ENCODE results near the gene CXXC1. TPM values are rescaled to one million over a fixed set of nuclear protein-coding genes. Genes with fewer than 3 reads are reported as not detected.
A peak's percentile ranks its signal among the peaks of the same experiment; 100 is the strongest.

Gene CXXC1
- total RNA-seq, 4 donors from 2014 or later = 85.6 to 261 (median 130) TPM

GRCh38 chr18:50281295-50281971 is 6.1 kb downstream of the CXXC1 start, which contains the start of gene MBD1:
TSS of gene MBD1 (minus strand) at chr18:50281523. CDS start at chr18:50279992, 1,531 bp downstream.
- DNase-seq = peak; percentile 95 to 98 (median 97)
- Histone ChIP-seq H3K9me3 (no peaks in the 10 kb centered on the region), H3K36me3 (peaks cover 0 to 47% (median 0%) of the 10 kb centered on the region in 3 donors), H3K27me3 (no peaks in the 10 kb centered on the region), H3K27ac (peak within 1 kb of the TSS; percentile 84 to 96 (median 90)), H3K4me3 (peak within 1 kb of the TSS; percentile 77 to 92 (median 82)), H3K4me1 (peaks cover 0 to 30% (median 11%) of the 10 kb centered on the region in 4 donors)
- TF ChIP-seq POLR2A (IDR thresholded peaks at IDR 0.05) = peak; percentile 88 to 91
- TF ChIP-seq CTCF (IDR thresholded peaks at IDR 0.05) = peak in 5 of 6 experiments; percentile 2 to 59 (median 50)

- H3K9me3 ChIP-seq = no peaks in the 10 kb centered on the region
- H3K4me1 ChIP-seq = peaks cover 0 to 26% (median 11%) of the 10 kb centered on the region in 4 donors
- H3K36me3 ChIP-seq = peaks cover 0 to 54% (median 0%) of the 10 kb centered on the region in 3 donors
- TF ChIP-seq CTCF (IDR thresholded peaks at IDR 0.05) (no peak), POLR2A (IDR thresholded peaks at IDR 0.05) (no peak)
- no peak for DNase-seq
- no peaks in the 10 kb centered on the region for H3K27me3 ChIP-seq
- H3K27ac ChIP-seq = peak overlapping the region; percentile 84 to 96 (median 90)
- peak overlapping the region; percentile 77 to 92 (median 82) for H3K4me3 ChIP-seq
Measured at GRCh38 chr18:50280707-50281294, 6.7 kb downstream of the CXXC1 start.

- Histone ChIP-seq H3K9me3 (no peaks in the 10 kb centered on the region), H3K4me3 (peak overlapping the region in 2 of 4 donors; percentile 77 to 87), H3K4me1 (peaks cover 0 to 26% (median 11%) of the 10 kb centered on the region in 4 donors), H3K36me3 (peaks cover 0 to 55% (median 0%) of the 10 kb centered on the region in 3 donors), H3K27ac (no peak overlapping the region), H3K27me3 (no peaks in the 10 kb centered on the region)
- TF ChIP-seq POLR2A (IDR thresholded peaks at IDR 0.05) (no peak), CTCF (IDR thresholded peaks at IDR 0.05) (no peak)
- no peak for DNase-seq
Measured at GRCh38 chr18:50279752-50280151, 7.7 kb downstream of the CXXC1 start.

GRCh38 chr18:50277942-50278341 is 9.6 kb downstream of the CXXC1 start:
- peaks cover 0 to 26% (median 11%) of the 10 kb centered on the region in 4 donors for H3K4me1 ChIP-seq
- H3K27ac ChIP-seq = no peak overlapping the region
- H3K27me3 ChIP-seq = no peaks in the 10 kb centered on the region
- no peaks in the 10 kb centered on the region for H3K9me3 ChIP-seq
- H3K36me3 ChIP-seq = peaks cover 0 to 55% (median 0%) of the 10 kb centered on the region in 3 donors
- no peak overlapping the region for H3K4me3 ChIP-seq
- no peak for DNase-seq
- no peak for TF ChIP-seq CTCF (IDR thresholded peaks at IDR 0.05)

- TF ChIP-seq POLR2A (IDR thresholded peaks at IDR 0.05) (no peak), CTCF (IDR thresholded peaks at IDR 0.05) (no peak)
- no peak overlapping the region for H3K4me3 ChIP-seq
- H3K27me3 ChIP-seq = no peaks in the 10 kb centered on the region
- no peak for DNase-seq
- H3K27ac ChIP-seq = no peak overlapping the region
- H3K9me3 ChIP-seq = no peaks in the 10 kb centered on the region
- H3K36me3 ChIP-seq = peaks cover 0 to 64% (median 0%) of the 10 kb centered on the region in 3 donors
- peaks cover 0 to 20% (median 11%) of the 10 kb centered on the region in 4 donors for H3K4me1 ChIP-seq
Measured at GRCh38 chr18:50276452-50276851, 11.0 kb downstream of the CXXC1 start.

Data from Peyer's patch (tissue), 4 donors.